HCT116 (cell line): Measurements from ENCODE around the gene DHCR24. TPM values are rescaled to one million over a fixed set of nuclear protein-coding genes. Genes with fewer than 3 reads are reported as not detected.
"Not testable (repeated sequence)": the region's sequence is repeated elsewhere in the genome, so short reads cannot be mapped to it uniquely, and the experiment has no call there.

ENCODE experiments used
- ATAC-seq: fragments of 200-7000 bp; cut with Tn5 transposase; 2 replicates; pipeline ENCODE4 v1.9.1; 2020; ENCODE audit warnings: mild to moderate bottlenecking, moderate library complexity
- BruUV-seq: library from RNA; stranded (reverse); fragments of 400-500 nt; replicated peaks from 2 replicates; lab custom pipeline; 2021; lab: Mats Ljungman, UMichigan
- CTCF ChIA-PET: fragments of 300-600 bp; sonication (Branson Sonifier 250); formaldehyde crosslinking; loops from one replicate; lab custom pipeline; 2021; ENCODE audit warnings: antibody characterized with exemption; lab: Charles Lee
- POLR2A ChIA-PET: fragments of 300-600, 350-600 bp; sonication (Branson Sonifier 250); formaldehyde crosslinking; loops from one replicate; lab custom pipeline; 2021; ENCODE audit warnings: antibody characterized with exemption; lab: Charles Lee
- RAD21 ChIA-PET, 2 experiments: fragments of 300-600 bp; sonication (Branson Sonifier 250); formaldehyde crosslinking; loops; one replicate each; lab custom pipeline; 2023; ENCODE audit warnings: low total read pairs in 2 of 2; ENCODE audit not compliant: uncharacterized antibody in 2 of 2, unreplicated experiment in 2 of 2, low non-redundant PET in 1 of 2; lab: Charles Lee
- DNase-seq: peaks from one replicate; pipeline ENCODE4 v3.0.0-alpha.2; 2010; ENCODE audit warnings: low read depth, low spot score
- H2AFZ ChIP-seq: fragments of 200-600 bp; shearing (Covaris generic), sonication (generic); 2 replicates; pipeline ENCODE4 v1.6.1; 2017; ENCODE audit warnings: low read depth, mixed run types, mixed read lengths, antibody characterized with exemption, low read length; ENCODE audit not compliant: poor library complexity, severe bottlenecking
- H3K27ac ChIP-seq: 2 replicates; pipeline ENCODE4 v1.5.1; 2012; ENCODE audit warnings: low read depth, low read length
- H3K27me3 ChIP-seq: fragments of 200-600 bp; sonication (generic); 2 replicates; pipeline ENCODE4 v1.6.1; 2016; ENCODE audit warnings: mixed run types, low read length, mixed read lengths; ENCODE audit not compliant: insufficient read depth
- H3K36me3 ChIP-seq, 2 experiments: fragments of 200-500 bp in 1 of 2; fragments of 200-600 bp in 1 of 2; sonication (Bioruptor generic) in 1 of 2; sonication (generic) in 1 of 2; 2 replicates each; pipeline versions ENCODE4 v1.5.1 to v1.6.1; 2014 to 2016; ENCODE audit warnings: low read length in 2 of 2, inconsistent platforms in 1 of 2, mixed read lengths in 1 of 2, mixed run types in 1 of 2; ENCODE audit not compliant: insufficient read depth in 2 of 2, control insufficient read depth in 1 of 2
- H3K4me1 ChIP-seq, 2 experiments: fragments of 200-600 bp in 1 of 2; sonication (generic) in 1 of 2; 2 replicates each; pipeline versions ENCODE4 v1.5.1 to v1.6.1; 2012 to 2017; ENCODE audit warnings: low read length in 2 of 2, inconsistent platforms in 1 of 2, mild to moderate bottlenecking in 1 of 2, mixed read lengths in 1 of 2, mixed run types in 1 of 2, moderate library complexity in 1 of 2; ENCODE audit not compliant: insufficient read depth in 2 of 2, control insufficient read depth in 1 of 2
- H3K4me2 ChIP-seq: fragments of 200-600 bp; sonication (generic); 2 replicates; pipeline ENCODE4 v1.6.1; 2017; ENCODE audit warnings: mixed run types, low read length, mixed read lengths
- H3K4me3 ChIP-seq, 2 experiments: fragments of 200-600 bp in 1 of 2; sonication (generic) in 1 of 2; replicated peaks in 1 of 2; 2 replicates each; pipeline ENCODE4 v1.5.1; 2011 to 2016; ENCODE audit warnings: low read length in 2 of 2, control low read depth in 1 of 2, low read depth in 1 of 2, mild to moderate bottlenecking in 1 of 2, mixed read lengths in 1 of 2, mixed run types in 1 of 2
- H3K79me2 ChIP-seq: fragments of 200-600 bp; sonication (generic); 2 replicates; pipeline ENCODE4 v1.6.1; 2017; ENCODE audit warnings: mild to moderate bottlenecking, mixed run types, low read length, moderate library complexity, mixed read lengths; ENCODE audit not compliant: insufficient read depth
- H3K9ac ChIP-seq: fragments of 200-600 bp; sonication (generic); 2 replicates; pipeline ENCODE4 v1.6.1; 2016; ENCODE audit warnings: low read length, mixed read lengths
- H3K9me2 ChIP-seq: fragments of 200-600 bp; sonication (generic), shearing (Covaris generic); 2 replicates; pipeline ENCODE4 v1.6.1; 2017; ENCODE audit warnings: mixed run types, mild to moderate bottlenecking, moderate library complexity; ENCODE audit not compliant: insufficient read depth
- H3K9me3 ChIP-seq, 2 experiments: fragments of 200-500 bp in 1 of 2; fragments of 200-600 bp in 1 of 2; sonication (Bioruptor generic) in 1 of 2; sonication (generic) in 1 of 2; 2 replicates each; pipeline ENCODE4 v1.6.1; 2014 to 2017; ENCODE audit warnings: low read length in 2 of 2, mixed read lengths in 2 of 2, inconsistent platforms in 1 of 2, low read depth in 1 of 2, mild to moderate bottlenecking in 1 of 2, mixed run types in 1 of 2, moderate library complexity in 1 of 2; ENCODE audit not compliant: control insufficient read depth in 1 of 2, insufficient read depth in 1 of 2
- H4K20me1 ChIP-seq: fragments of 200-600 bp; sonication (generic), shearing (Covaris generic); 2 replicates; pipeline ENCODE4 v1.6.1; 2017; ENCODE audit warnings: mixed run types, mild to moderate bottlenecking, moderate library complexity; ENCODE audit not compliant: insufficient read depth
- ATF3 ChIP-seq: IDR thresholded peaks from 2 replicates; pipeline ENCODE4 v1.6.1; 2012
- CEBPB ChIP-seq: IDR thresholded peaks from 2 replicates; pipeline ENCODE4 v1.6.1; 2012; ENCODE audit warnings: low read depth
- CTCF ChIP-seq, 3 experiments: fragments of 200-600 bp in 1 of 3; sonication (generic) in 1 of 3; IDR thresholded peaks in 2 of 3; conservative IDR thresholded peaks in 1 of 3; 2 replicates each; pipeline ENCODE4 v1.5.1; 2012 to 2017; ENCODE audit warnings: low read depth in 2 of 3, low read length in 2 of 3, antibody characterized with exemption in 1 of 3, borderline replicate concordance in 1 of 3, control low read depth in 1 of 3, mild to moderate bottlenecking in 1 of 3, mixed read lengths in 1 of 3, mixed run types in 1 of 3, moderate library complexity in 1 of 3; ENCODE audit not compliant: insufficient read depth in 1 of 3
- EGR1 ChIP-seq: IDR thresholded peaks from 2 replicates; pipeline ENCODE4 v1.6.1; 2012; ENCODE audit warnings: low read depth
- ELF1 ChIP-seq: IDR thresholded peaks from 2 replicates; pipeline ENCODE4 v1.6.1; 2012; ENCODE audit warnings: low read depth, borderline replicate concordance
- EZH2phosphoT487 ChIP-seq: fragments of 200-600 bp; IDR thresholded peaks from 2 replicates; pipeline ENCODE4 v1.6.1; 2018; ENCODE audit warnings: antibody characterized with exemption, borderline replicate concordance
- FOSL1 ChIP-seq: IDR thresholded peaks from 2 replicates; pipeline ENCODE4 v1.6.1; 2012; ENCODE audit warnings: low read depth
- JUND ChIP-seq: IDR thresholded peaks from 2 replicates; pipeline ENCODE4 v1.6.1; 2012
- MAX ChIP-seq: IDR thresholded peaks from 2 replicates; pipeline ENCODE4 v1.6.1; 2012
- POLR2A ChIP-seq: IDR thresholded peaks from 2 replicates; pipeline ENCODE4 v1.7.0; 2011; ENCODE audit warnings: borderline replicate concordance; ENCODE audit not compliant: insufficient read depth, insufficient read length; ENCODE audit errors: extremely low read depth
- POLR2AphosphoS5 ChIP-seq: IDR thresholded peaks from 2 replicates; pipeline ENCODE4 v1.6.1; 2011; ENCODE audit warnings: mild to moderate bottlenecking, low read depth, low read length, moderate library complexity
- SP1 ChIP-seq: IDR thresholded peaks from 2 replicates; pipeline ENCODE4 v1.6.1; 2012; ENCODE audit warnings: low read depth
- SRF ChIP-seq: IDR thresholded peaks from 2 replicates; pipeline ENCODE4 v1.6.1; 2012; ENCODE audit warnings: low read depth
- TCF7L2 ChIP-seq: IDR thresholded peaks from 2 replicates; pipeline ENCODE4 v1.7.0; 2011; ENCODE audit warnings: borderline replicate concordance, inconsistent platforms; ENCODE audit not compliant: insufficient read depth, insufficient read length; ENCODE audit errors: extremely low read depth
- YY1 ChIP-seq: IDR thresholded peaks from 2 replicates; pipeline ENCODE4 v1.6.1; 2011; ENCODE audit warnings: low read length, low read depth, moderate library complexity, mild to moderate bottlenecking; ENCODE audit not compliant: insufficient replicate concordance; ENCODE audit errors: extremely low read depth
- ZBTB33 ChIP-seq: IDR thresholded peaks from 2 replicates; pipeline ENCODE4 v1.6.1; 2011; ENCODE audit warnings: mild to moderate bottlenecking, low read length, moderate library complexity; ENCODE audit not compliant: insufficient replicate concordance; ENCODE audit errors: extremely low read depth
- ZFX ChIP-seq: fragments of 450-650 bp; IDR thresholded peaks from 2 replicates; pipeline ENCODE4 v1.6.1; 2017
- ZNF274 ChIP-seq: fragments of 200-500 bp; sonication (Bioruptor generic); IDR thresholded peaks from 2 replicates; pipeline ENCODE4 v1.6.1; 2014; ENCODE audit warnings: mild to moderate bottlenecking, low read depth, low read length, inconsistent platforms
- intact Hi-C: fragments of 100-400 bp; cut with micrococcal nuclease; formaldehyde crosslinking; loops from 2 replicates; pipeline ENCODE4 v1.10.0; 2022
- total RNA-seq: library from RNA; stranded (reverse); gene quantifications from one replicate; pipeline ENCODE4 v1.2.1, GENCODE V29; 2021; ENCODE audit not compliant: unreplicated experiment

Gene DHCR24
- total RNA-seq, 1 experiment from 2014 or later: 132 TPM

GRCh38 chr1:54911076-54911475, 24.1 kb upstream of the DHCR24 start:
- H3K36me3 ChIP-seq, H3K27ac ChIP-seq, H3K4me3 ChIP-seq, ATAC-seq, H3K9me3 ChIP-seq, BruUV-seq, H4K20me1 ChIP-seq, CTCF ChIA-PET, DNase-seq, H3K4me1 ChIP-seq, H2AFZ ChIP-seq, H3K27me3 ChIP-seq, intact Hi-C loops, H3K4me2 ChIP-seq, H3K9me2 ChIP-seq, H3K79me2 ChIP-seq, H3K9ac ChIP-seq, POLR2A ChIA-PET, RAD21 ChIA-PET: not testable (repeated sequence)

- H2AFZ ChIP-seq: no peak overlapping the region
- no peaks in the 10 kb centered on the region for H4K20me1 ChIP-seq
- ChIA-PET POLR2A (no interaction called here), CTCF (no interaction called here), RAD21 (no interaction called here)
- H3K27ac ChIP-seq: no peak overlapping the region
- no peak overlapping the region for H3K9ac ChIP-seq
- H3K79me2 ChIP-seq: no peaks in the 10 kb centered on the region
- H3K4me3 ChIP-seq: no peak overlapping the region
- BruUV-seq: no TSS peak
- no peaks in the 10 kb centered on the region for H3K4me1 ChIP-seq
- H3K27me3 ChIP-seq: peaks cover 7% of the 10 kb centered on the region; the same call in 1 of the 2 replicates
- no peaks in the 10 kb centered on the region for H3K9me3 ChIP-seq
- intact Hi-C loops: no loop called here
- DNase-seq (no peak), ATAC-seq (no peak)
- H3K9me2 ChIP-seq: no peaks in the 10 kb centered on the region
- H3K4me2 ChIP-seq: no peak overlapping the region
- no peaks in the 10 kb centered on the region for H3K36me3 ChIP-seq
- TF ChIP-seq ZFX (no peak), SP1 (no peak), JUND (no peak), EZH2phosphoT487 (no peak), ELF1 (no peak), POLR2A (no peak), POLR2AphosphoS5 (no peak), ATF3 (no peak), ZNF274 (no peak), ZBTB33 (no peak), MAX (no peak), TCF7L2 (no peak), EGR1 (no peak), SRF (no peak), CTCF (IDR thresholded peaks at IDR 0.05 in 2 of 3, conservative IDR thresholded peaks at IDR 0.05 in 1 of 3; ENCODE audit: borderline replicate concordance in 1 of 3, insufficient read depth in 1 of 3, low read depth in 2 of 3, low read length in 2 of 3) (no peak), CEBPB (no peak), YY1 (no peak), FOSL1 (no peak)
These were observed 19.6 kb upstream of the DHCR24 start for GRCh38 chr1:54906586-54906985.
